IPS-18c (cell line): Measurements from ENCODE around the gene DNASE1L1.

ENCODE experiments used
- H3K4me3 ChIP-seq: 2 replicates; pipeline ENCODE4 v1.7.0; 2013; ENCODE audit warnings: low read depth, mild to moderate bottlenecking, low read length, moderate library complexity; ENCODE audit not compliant: insufficient read depth
- H3K9me3 ChIP-seq: one replicate; pipeline ENCODE4 v1.6.1; 2013; ENCODE audit warnings: mild to moderate bottlenecking, low read length, moderate library complexity; ENCODE audit not compliant: control insufficient read depth, insufficient read depth

DNASE1L1 gene

DNA sequence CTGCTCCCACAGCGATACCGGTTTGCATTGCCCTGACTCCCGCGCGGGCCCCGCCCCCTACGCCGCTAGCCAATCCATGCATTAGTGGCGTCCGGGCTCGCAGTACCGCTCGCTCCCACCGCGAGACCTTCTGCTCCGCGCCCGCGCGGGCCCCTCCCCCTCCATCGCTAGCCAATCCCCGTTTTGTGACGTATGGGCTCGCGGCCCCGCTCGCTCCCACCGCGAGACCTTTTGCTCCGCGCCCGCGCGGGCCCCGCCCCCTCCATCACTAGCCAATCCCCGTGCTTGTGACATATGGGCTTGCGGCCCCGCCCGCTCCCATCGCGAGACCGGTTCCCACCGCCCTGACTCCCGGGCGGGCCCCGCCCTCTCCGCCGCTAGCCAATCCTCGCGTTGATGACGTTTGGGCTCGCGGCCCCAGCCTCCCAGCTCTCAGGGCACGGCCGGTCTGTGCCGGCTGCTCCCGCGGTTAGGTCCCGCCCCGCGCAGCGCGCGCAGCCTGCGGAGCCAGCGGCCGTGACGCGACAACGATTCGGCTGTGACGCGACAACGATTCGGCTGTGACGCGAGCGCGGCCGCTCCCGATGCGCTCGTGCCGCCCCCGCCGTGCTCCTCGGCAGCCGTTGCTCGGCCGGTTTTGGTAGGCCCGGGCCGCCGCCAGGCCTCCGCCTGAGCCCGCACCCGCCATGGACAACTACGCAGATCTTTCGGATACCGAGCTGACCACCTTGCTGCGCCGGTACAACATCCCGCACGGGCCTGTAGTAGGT lies 30.1 kb downstream of the DNASE1L1 start, which contains the start of gene EMD:
Gene EMD, plus strand, starts transcription at position 497 of the 770 bp plus-strand sequence. Its CDS starts 190 bp downstream, at position 687.
- H3K4me3 ChIP-seq, result peak within 1 kb of the TSS; percentile 69
- H3K9me3 ChIP-seq, result peaks cover 6% of the 10 kb centered on the region

DNA sequence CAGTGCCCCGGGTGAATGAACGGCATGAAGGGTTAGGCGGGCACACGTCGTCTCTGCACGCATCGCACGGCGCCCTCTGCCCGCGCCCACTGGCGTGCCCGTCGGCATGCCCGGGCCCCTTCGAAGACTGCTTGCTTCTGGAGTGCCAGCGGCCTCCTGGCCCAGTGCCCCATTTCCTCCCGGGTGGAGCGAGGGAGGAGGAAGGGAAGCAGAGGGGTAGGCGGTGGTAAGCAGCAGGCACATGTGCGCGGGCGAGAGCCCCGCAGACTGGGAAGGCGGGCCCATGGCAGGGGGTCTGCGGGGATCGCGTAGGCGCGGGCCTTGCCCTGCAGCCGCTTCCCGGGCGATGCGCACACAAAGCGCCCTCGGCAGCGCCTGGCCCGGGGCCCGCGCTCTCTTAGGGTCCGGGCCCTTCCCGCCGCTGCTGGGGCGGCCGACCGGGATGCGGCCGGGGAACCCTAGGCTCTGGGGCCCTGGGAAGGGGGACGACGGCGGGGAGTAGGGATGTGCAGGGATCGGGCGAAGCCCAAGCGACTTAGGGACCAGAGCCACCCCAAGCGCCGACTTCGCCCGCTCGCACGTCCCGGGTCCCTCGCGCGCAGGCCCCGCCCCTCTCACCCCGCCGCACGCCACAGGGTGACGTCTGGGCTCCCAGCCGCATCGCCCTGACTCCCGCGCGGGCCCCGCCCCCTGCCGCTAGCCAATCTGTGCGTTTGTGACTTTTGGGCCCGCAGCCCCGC lies 30.8 kb downstream of the DNASE1L1 start:
- Histone ChIP-seq H3K9me3 (peaks cover 13% of the 10 kb centered on the region), H3K4me3 (peak overlapping the region; percentile 44)

DNA sequence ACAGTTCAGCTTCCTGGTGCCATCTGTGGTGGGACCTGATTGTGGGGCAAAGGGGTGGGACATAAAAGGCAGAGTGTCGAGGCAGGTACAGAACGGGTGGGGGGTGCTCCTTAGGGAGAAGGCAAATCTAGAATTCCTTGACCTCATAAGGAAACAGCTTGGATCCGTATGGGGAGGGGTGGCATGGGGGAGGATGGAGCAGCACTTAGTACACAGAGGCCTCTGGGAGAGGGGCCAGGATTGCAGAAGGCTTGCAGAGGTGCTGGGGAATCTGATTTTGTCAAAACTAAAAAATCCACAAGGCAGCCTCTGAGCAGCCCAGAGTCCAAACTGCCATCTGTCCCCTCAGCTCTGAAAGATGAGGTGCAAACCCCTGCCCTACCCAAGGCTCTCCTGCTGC lies 32.3 kb downstream of the DNASE1L1 start:
- peaks cover 17% of the 10 kb centered on the region for H3K9me3 ChIP-seq
- no peak overlapping the region for H3K4me3 ChIP-seq

DNA sequence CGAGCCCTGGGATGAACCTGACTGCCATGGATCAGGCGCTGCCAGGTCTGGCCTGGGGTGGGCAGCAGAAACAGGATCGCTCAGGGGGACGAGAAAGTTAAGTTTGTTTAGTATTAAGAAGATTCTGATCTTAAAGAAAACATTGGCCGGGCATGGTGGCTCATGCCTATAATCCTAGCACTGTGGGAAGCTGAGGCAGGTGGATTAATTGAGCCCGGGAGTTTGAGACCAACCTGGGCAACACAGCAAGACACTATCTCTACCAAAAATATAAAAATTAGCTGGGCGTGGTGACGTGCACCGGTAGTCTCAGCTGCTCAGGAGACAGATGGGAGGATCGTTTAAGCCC lies 33.9 kb downstream of the DNASE1L1 start:
- H3K4me3 ChIP-seq, result peak overlapping the region; percentile 24; the same call in 1 of the 2 replicates
- peaks cover 21% of the 10 kb centered on the region for H3K9me3 ChIP-seq

DNA sequence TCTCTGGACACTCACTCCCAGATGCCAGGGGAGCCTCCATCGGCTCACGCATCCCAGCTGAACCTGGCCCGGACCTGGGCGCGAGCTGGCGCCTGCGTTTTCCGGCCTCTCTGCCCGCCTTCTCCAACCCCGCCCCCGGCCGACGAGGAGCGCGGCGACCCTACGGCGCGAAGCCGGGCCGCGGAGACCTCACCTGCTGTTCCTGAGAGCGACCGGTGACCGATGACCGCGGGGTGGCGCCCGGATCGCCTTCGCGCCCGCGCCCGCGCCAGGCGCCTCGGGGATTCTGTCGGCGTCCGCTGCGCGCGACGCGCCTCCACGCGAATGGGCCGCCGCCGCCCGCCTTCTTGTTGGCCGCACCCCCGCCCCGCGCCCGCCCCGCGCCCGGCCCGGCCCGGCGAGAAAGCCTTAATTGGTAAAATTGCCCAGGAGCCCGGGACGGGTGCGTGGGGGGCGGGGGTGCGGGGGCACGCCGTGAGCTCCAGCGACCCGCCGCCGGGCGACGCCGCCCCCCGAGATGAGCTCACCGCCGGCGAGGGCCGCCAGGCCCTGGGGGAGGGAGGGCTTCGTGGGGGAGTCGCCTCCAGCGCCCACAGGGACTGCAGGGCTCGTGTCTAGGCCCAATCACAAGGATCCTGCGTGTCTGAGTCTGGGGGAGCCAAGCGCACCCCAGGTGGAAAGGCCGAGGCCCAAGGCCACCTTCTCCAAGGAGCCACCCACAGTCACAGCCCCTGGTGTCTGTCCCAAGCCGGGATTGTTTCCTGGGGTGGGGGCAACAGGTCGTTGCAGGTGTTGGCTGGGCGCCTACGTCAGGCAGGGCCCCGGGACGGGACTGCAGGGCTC lies 34.5 kb downstream of the DNASE1L1 start, which contains the start of gene FLNA:
Gene FLNA, minus strand, starts transcription at position 322 of the 843 bp plus-strand sequence. CDS start 3,389 bp downstream, outside the sequence.
- peaks cover 25% of the 10 kb centered on the region for H3K9me3 ChIP-seq
- peak within 1 kb of the TSS; percentile 28 for H3K4me3 ChIP-seq

DNA sequence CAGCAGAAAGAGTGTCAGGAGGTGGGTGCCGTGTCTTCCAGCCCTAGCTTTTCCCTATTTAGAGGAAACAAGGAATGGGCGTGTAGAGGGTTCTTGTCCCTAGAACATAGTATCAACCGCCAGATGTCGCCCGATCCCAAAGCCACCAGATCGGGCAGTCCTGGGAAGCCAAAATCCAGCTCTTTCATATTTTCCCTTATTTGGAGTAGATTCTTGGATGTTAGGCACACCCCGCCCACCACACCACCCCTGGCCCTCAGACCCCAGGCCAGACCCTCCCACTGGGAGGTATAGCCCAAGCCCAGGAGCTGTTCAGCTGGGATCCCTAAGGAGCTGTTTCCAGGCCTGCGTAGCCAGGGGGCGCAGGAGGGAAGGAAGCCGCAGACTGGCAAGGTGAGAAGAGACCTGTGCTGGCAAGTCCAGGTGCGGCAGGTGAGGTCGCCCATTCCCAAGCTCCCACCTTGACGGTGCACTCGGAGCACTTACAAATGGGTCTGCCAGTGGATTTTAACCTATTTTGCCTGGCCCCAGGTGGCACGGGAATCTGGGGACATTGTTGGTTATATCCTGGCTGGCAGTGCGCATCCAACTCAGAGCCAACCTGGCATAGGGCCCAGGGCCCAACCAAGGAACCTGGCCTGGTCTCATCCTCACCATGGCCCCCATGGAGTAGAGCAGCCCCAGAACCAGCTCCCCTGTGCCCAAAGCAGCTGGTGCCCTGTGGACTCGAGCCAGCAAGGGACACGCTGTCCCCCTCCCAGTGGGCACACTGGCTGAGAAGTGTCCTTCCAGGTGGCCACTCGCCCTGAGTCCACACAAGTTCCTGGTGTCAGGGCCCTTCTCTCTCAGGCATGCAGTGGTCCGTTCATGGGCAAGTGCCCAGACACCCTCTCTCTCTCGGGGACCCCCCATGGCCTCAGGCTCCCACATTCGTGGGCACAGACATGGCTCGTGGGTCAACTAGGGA lies 35.4 kb downstream of the DNASE1L1 start:
- H3K9me3 ChIP-seq, result peaks cover 27% of the 10 kb centered on the region
- peak overlapping the region; percentile 28; the same call in 1 of the 2 replicates for H3K4me3 ChIP-seq

DNA sequence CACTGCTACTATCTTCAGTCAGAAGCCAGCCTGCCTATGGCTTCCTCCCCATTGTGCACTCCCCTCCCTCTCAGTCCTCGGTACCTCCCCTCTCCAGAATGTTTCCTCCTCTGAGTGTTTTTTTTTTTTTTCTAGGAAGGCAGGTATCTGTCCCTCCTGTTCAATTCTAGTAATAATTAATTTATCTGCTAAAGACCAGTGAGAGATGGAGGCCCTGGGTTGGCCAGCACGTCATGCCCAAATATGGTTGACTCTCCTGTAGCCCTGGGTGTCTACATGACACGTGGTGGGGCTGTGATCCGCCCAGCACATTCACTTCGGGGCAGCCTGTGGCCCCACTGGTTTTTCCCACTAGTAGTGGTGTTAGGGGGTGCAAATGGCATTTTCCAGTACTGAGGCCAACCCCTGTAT lies 36.4 kb downstream of the DNASE1L1 start:
- Histone ChIP-seq H3K9me3 (peaks cover 23% of the 10 kb centered on the region), H3K4me3 (no peak overlapping the region)

DNA sequence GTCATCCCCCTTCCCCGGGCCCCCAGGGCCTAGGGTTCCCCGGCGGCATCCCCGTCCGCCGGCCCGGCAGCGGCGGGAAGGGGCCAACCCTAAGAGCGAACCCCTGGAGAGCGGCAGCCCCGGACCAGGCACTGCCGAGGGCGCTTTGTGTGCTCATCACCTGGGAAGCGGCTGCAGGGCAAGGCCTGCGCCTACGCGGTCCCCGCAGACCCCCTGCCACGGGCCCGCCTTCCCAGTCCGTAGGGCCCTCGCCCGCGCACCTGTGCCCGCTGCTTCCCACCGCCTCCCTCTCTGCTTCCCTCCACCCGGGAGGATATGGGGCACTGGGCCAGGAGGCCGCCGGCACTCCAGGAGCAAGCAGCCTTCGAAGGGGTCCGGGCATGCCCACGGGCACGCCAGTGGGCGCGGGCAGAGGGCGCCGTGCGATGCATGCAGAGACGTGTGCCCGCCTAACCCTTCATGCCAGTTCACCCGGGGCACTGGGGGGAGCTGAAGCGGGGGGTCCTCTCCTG lies 37.2 kb downstream of the DNASE1L1 start:
- H3K4me3 ChIP-seq, result peak overlapping the region; percentile 44
- peaks cover 26% of the 10 kb centered on the region for H3K9me3 ChIP-seq

DNA sequence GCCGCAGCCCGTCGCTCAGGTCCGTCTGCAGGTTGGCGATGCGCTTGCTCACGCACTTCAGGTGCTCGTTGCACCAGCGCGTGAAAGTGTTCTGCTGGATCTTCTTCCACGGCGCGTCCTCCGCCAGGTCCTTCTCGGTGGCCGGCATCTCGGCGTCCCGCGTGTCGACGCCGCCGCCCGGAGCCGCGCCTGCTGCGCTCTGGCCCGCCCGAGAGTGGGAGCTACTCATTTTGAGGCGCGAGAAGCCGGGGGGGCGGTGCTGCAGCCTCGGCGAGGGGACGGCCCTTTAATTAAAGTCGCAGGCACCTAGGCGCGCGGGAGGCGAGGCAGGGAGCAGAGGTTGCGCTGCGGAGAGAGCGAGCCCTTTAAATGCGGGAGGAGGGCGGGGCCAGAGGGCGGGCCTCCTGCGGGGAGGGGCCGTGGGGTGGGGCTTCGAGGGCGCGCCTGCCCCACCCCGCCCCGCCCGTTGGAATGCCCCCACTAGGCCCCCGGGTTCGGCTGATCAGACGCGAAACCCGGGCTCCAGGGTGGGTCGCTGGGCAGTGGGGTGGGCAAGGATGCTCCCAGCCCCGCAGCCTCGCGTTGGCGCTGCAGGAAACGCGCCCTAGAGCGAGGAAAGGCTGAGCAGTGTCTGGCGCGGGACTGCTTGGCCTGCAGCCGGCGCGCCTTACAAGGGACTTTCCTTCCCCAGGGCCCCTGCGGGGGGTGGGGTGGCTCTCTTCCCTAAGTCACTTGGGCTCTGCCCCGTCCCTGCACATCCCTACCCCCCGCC lies 37.9 kb downstream of the DNASE1L1 start:
- peaks cover 26% of the 10 kb centered on the region for H3K9me3 ChIP-seq
- peak overlapping the region; percentile 76 for H3K4me3 ChIP-seq

DNA sequence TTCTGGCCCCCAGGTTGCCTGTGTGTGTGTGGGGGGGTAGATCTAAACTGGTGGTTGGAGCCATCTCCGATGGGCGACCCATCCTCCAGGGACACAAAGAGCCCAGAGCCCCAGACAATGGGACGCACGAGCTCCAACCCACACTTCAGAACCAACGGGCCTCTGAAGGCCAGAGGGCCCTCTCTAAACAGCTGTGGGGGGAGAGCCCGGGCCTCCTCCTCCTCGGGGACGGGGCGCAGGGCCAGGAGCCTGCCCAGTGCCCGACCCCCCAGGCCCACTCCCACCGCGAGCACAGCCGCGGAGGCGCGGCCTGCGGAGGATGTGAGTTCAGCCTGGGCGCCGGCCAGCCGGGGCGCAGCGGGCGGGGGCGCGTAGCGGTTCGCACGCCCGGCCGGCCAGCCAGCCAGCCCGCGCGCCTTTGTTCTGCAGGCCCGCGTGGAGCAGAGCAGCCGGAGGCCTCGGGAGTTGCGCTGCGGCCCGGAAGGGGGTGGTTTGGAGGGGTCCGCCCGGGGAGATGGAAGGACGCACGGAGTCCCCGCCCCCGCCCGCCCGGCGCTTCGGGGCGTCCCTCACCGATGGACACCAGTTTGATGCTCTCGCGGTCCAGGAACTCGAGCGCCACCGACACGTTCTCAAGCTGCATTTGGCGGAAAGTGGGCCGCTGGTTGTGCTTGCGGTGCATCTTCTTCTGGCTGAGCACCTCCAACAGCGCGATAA lies 38.6 kb downstream of the DNASE1L1 start:
- peaks cover 26% of the 10 kb centered on the region for H3K9me3 ChIP-seq
- peak overlapping the region; percentile 76 for H3K4me3 ChIP-seq

DNA sequence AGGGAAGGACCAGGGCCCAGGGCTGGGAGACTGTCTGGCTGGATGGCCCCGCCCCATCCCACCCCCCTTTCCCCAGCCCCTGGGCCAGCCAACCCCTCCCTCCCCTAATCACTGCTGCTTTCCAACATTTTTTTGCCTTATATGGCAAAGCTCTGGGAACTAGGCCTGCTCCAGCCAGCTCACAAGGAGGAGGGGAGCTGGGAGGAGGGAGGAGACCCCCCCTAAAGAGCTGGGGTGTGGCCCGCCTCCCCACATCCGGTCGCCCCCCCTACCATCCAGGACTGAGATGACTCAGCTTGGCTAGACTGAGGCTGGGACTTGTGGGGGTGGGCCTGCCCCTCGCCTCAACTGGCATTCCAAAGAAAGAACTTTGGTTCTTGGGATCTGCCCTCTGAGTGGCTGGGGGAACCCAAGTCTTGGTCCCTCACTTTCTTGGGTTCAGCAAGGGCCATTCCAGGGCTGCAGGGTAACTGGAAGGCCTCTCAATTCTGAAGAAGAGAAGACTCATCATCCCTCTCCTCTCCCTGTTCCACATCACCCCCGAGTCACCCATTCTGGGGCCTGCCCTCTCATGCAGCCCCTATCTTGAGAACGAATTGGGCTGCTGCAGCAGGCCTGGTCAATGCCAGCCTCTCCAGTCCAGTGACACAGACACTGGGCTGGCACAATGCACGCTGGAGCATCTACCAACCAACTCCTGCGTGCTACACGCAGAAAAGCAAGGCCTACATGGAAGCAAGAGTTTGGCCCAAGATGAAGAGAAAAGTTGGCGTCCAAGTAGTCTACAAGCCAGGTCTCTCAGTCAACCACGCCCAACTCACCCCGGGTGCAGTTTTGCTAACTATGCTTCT lies 39.4 kb downstream of the DNASE1L1 start:
- H3K9me3 ChIP-seq, result peaks cover 26% of the 10 kb centered on the region

DNA sequence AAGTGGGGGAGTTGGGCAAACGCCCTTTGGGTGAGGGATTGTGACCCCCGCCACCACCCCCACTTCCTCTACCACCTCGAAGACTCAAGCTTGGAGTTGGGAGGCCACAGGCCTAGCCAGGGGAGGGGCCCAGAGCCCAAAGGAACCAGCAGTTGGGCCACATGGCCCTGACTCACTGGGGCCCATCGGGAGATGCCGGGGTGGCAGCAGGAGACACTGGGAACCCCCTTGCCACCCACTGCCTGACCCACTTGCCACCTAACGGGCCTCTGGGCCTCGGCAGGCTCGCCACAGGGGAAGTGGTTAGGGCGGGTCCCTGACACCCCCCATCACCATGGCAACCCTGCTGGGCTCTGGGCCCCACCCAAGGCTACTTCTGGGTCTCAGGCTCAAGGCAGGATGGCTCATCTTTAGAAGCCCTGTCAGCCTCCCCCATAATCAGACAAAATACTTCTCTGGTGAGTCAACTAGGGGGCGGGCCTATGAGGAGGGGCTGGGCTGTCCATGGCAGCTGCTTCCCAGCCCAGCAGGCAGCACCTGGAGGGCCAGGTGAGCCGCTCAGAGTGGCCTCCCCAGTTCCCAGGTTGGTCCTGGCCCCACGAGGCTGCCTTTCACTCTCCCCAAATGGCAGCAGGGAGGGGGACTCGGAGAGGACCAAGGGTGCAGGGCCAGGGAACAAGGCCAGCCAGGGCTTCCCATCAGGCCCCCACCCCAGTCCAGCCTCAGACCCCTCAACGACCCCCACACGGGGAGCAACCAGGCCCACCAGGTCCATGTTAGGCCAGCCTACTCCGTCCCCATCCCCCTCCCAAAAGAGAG lies 40.2 kb downstream of the DNASE1L1 start:
- H3K9me3 ChIP-seq, result peaks cover 31% of the 10 kb centered on the region
- H3K4me3 ChIP-seq, result peak overlapping the region; percentile 55

More for the DNA sequence above, 39.4 kb downstream of the DNASE1L1 start:
- H3K4me3 ChIP-seq, result peak overlapping the region; percentile 76

DNA sequence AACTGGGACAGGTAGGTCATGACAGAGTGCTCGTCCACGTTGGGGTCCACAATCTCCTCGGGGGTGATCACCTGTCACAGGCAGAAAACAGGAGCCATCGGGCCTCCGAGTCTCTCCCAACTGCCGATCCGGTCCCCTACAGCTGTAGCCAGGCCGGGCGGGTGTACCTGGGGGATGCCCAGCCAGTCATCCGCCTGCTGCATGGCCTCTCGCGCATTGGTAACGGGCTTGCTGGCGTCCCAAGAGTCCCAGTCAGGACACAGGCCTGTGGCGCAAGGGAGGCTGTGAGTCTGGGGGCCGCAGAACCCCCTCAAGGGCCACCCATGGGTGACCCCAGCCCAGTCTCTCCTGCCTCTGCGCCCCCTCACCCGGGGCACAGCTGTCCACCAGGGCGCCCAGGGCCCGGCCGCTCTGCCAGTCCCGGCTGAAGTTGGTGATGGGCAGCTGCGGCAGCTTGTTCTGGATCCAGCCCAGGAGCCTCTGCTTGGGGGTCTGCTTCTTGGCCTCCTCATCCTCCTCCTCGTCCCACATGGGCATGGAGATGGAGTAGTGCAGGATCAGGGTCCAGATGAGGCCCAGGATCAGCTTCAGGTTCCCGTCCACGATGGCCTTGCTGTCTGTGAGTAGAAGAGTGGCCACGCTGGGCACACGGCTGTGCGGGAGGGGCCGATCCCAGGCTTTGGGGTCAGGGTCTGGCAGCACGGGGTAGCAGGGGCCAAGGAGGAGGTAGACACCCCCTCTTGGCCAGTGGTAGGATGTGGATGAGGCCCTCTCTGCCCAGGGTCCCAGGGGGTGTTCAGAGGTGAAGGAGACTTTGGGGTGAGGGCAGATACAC lies 41.4 kb downstream of the DNASE1L1 start:
- Histone ChIP-seq H3K9me3 (peaks cover 26% of the 10 kb centered on the region), H3K4me3 (0 out of 2 replicates have a peak overlapping the region, but pooled peaks have one; percentile 15)
